Kidney epithelial cell (primary cell): ENCODE data around the gene ADGRV1. TPM values are rescaled to one million over a fixed set of nuclear protein-coding genes. Genes with fewer than 3 reads are reported as not detected.
A peak's percentile ranks its signal among the peaks of the same experiment; 100 is the strongest.

Experiments used
- DNase-seq: peaks from one replicate; pipeline ENCODE4 v3.0.0-alpha.2; 2010; ENCODE audit warnings: low read depth
- H3K27me3 ChIP-seq: 2 replicates; pipeline ENCODE4 v1.6.0; 2011; ENCODE audit warnings: low read length; ENCODE audit not compliant: control insufficient read depth, insufficient read depth
- H3K36me3 ChIP-seq: 2 replicates; pipeline ENCODE4 v1.5.1; 2011; ENCODE audit warnings: low read length; ENCODE audit not compliant: control insufficient read depth, insufficient read depth
- H3K4me3 ChIP-seq: 2 replicates; pipeline ENCODE4 v1.5.1; 2011; ENCODE audit warnings: low read depth, mild to moderate bottlenecking, control low read depth, low read length
- total RNA-seq: library from RNA; depleted of rRNA; stranded (reverse); fragments of >200 nt; gene quantifications from 2 replicates; pipeline ENCODE4 v1.2.3, GENCODE V29; 2015
- TF ChIP-seq, protein P1 (sequence below): IDR thresholded peaks from 2 replicates; pipeline ENCODE4 v1.5.1; 2011; ENCODE audit warnings: mild to moderate bottlenecking, moderate library complexity, low read length, control low read depth, inconsistent platforms; ENCODE audit not compliant: insufficient read depth, poor library complexity, severe bottlenecking

Gene ADGRV1
- total RNA-seq, 1 donor from 2014 or later, result 3.5 TPM

DNA sequence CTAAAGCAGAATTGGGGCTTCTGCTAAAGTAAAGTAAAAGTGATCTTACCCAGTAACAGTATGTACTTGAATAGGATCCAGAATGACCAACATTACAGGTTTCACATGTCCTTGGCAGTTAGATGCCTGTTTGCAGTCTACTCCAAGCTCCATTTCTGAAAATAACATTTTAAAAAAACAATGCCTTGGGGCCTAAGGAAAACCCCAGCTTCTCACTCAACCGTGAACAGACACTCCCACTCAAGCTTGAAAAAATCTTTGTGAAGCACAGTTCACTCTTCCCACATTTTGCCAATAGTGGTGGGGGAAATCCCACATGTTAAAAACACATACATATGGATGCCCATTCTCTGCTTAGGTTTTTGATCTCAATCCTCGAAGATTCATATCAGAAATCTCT lies 520.4 kb downstream of the ADGRV1 start:
- no peak overlapping the region for H3K4me3 ChIP-seq
- no peaks in the 10 kb centered on the region for H3K27me3 ChIP-seq
- TF ChIP-seq, protein P1, sequence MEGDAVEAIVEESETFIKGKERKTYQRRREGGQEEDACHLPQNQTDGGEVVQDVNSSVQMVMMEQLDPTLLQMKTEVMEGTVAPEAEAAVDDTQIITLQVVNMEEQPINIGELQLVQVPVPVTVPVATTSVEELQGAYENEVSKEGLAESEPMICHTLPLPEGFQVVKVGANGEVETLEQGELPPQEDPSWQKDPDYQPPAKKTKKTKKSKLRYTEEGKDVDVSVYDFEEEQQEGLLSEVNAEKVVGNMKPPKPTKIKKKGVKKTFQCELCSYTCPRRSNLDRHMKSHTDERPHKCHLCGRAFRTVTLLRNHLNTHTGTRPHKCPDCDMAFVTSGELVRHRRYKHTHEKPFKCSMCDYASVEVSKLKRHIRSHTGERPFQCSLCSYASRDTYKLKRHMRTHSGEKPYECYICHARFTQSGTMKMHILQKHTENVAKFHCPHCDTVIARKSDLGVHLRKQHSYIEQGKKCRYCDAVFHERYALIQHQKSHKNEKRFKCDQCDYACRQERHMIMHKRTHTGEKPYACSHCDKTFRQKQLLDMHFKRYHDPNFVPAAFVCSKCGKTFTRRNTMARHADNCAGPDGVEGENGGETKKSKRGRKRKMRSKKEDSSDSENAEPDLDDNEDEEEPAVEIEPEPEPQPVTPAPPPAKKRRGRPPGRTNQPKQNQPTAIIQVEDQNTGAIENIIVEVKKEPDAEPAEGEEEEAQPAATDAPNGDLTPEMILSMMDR, result no peak
- H3K36me3 ChIP-seq, result no peaks in the 10 kb centered on the region
- peak; percentile 63 for DNase-seq

GRCh38 chr5:91089758-91090157 lies 531.2 kb downstream of the ADGRV1 start:
- DNase-seq, result no peak
- Histone ChIP-seq H3K4me3 (no peak overlapping the region), H3K27me3 (no peaks in the 10 kb centered on the region), H3K36me3 (no peaks in the 10 kb centered on the region)
- TF ChIP-seq, protein P1, result no peak

DNA sequence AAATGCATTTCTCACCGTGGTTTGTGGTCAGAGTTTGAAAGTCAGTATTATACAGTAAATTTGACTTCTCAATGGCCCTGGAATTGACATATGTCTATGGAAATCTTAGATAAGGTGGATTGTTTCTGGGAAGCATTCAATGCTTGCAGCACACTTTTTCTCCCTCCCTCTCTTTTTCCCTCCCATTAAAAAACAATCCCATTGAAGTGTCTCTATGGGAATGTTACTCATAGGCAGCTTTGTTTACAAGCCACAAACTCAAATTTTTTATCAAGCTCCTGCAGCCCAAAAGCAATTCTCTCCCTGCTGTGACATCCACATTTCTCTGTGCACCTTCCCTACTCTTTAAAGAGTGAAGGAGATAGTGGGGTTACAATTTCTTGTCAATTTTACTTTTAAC lies 532.4 kb downstream of the ADGRV1 start:
- Histone ChIP-seq H3K36me3 (no peaks in the 10 kb centered on the region), H3K27me3 (no peaks in the 10 kb centered on the region), H3K4me3 (no peak overlapping the region)
- TF ChIP-seq, protein P1, result no peak
- no peak for DNase-seq

- Histone ChIP-seq H3K36me3 (no peaks in the 10 kb centered on the region), H3K4me3 (no peak overlapping the region), H3K27me3 (no peaks in the 10 kb centered on the region)
- no peak for DNase-seq
- TF ChIP-seq, protein P1, result no peak
Observed at GRCh38 chr5:91091471-91092234, 533.1 kb downstream of the ADGRV1 start.

DNA sequence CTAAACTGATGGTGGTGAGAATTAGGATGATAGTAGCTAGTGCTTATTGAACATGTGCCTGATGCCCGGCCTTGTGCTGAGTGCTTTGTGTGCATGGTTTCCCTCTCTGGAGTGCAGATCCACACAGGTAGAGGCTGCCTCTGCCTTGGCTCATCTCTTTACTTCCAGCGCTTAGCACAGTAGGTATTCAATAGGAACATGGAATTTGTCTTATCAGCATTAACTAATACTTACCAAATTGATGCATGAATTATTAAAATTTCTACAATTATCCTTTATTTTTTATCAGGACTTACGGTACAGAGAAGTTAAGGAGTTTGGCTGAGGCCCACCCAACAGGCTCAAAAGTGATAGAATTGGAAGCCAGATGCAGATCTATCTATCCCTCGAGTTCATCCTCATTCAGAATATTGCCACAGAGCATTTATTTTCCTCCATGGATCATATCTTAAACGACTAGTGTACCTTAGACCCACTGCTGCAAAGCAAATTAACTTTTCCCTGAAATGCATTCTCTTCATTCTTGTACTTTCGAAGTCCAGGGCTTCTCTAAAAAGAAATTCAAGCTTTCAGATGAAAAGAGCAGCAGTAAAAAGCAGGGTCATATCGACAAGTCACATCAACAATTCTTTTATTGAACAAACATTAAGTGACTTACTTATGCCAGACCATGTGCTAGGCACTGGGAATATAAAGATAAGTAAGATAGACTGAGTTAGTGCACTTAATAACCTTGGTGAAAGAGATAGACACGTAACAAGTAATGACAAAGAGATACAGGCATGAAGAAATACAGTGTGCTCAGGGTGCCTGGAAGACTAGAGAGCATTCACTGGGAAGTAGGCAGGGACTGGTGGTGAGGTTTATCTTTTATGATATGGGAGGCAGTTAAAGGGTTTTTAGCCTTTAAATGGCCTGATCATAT lies 534.5 kb downstream of the ADGRV1 start:
- TF ChIP-seq, protein P1, result no peak
- no peak for DNase-seq
- H3K4me3 ChIP-seq, result no peak overlapping the region

More for the DNA sequence above, 534.5 kb downstream of the ADGRV1 start:
- Histone ChIP-seq H3K36me3 (no peaks in the 10 kb centered on the region), H3K27me3 (no peaks in the 10 kb centered on the region)
